Breast epithelium (tissue), 3 donors: Measurements from ENCODE around the gene ASCC1.

Source experiments
- POLR2AphosphoS5 ChIP-seq, 3 donors: sonication (generic); formaldehyde crosslinking; IDR thresholded peaks; one replicate each; pipeline ENCODE4 v1.6.1; 2017; ENCODE audit warnings: antibody characterized with exemption in 3 of 3
- TF ChIP-seq, protein P1 (sequence below), 3 donors: fragments of 450-650 bp; IDR thresholded peaks; one replicate each; pipeline ENCODE4 v1.5.1; 2016 to 2017; ENCODE audit warnings: antibody characterized with exemption in 3 of 3, mild to moderate bottlenecking in 3 of 3, moderate library complexity in 3 of 3

DNA sequence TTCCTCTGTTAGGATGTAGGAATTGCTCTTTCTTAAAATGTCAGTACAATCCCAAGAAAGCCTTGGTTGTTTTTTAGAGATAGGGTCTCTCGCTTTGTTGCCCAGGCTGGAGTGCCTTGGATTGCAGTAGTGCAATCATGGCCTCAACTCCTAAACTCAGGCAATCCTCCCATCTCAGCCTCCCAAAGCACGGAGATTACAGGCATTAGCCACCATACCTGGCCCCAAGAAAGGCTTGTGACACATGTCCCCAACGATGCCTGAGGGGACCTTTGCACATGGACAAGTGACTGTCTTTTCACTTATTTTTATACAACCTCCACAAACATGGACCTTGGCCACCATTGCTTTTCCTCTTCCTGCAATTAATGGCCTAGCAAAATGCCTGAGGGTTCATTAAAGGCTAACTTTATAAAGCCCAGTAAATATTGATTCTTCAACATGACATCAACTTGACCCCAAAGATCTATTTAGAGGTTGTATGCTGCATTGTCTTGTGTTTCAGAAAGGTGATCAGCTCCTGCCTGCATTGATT lies 117.7 kb downstream of the ASCC1 start:
- TF ChIP-seq, protein P1, sequence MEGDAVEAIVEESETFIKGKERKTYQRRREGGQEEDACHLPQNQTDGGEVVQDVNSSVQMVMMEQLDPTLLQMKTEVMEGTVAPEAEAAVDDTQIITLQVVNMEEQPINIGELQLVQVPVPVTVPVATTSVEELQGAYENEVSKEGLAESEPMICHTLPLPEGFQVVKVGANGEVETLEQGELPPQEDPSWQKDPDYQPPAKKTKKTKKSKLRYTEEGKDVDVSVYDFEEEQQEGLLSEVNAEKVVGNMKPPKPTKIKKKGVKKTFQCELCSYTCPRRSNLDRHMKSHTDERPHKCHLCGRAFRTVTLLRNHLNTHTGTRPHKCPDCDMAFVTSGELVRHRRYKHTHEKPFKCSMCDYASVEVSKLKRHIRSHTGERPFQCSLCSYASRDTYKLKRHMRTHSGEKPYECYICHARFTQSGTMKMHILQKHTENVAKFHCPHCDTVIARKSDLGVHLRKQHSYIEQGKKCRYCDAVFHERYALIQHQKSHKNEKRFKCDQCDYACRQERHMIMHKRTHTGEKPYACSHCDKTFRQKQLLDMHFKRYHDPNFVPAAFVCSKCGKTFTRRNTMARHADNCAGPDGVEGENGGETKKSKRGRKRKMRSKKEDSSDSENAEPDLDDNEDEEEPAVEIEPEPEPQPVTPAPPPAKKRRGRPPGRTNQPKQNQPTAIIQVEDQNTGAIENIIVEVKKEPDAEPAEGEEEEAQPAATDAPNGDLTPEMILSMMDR (IDR thresholded peaks at IDR 0.05) = no peak
- no peak for TF ChIP-seq POLR2AphosphoS5 (IDR thresholded peaks at IDR 0.05)
